GM12865 (cell line): ENCODE measurements around the gene ABCA7.

Source experiments
- DNase-seq: peaks from one replicate; pipeline ENCODE4 v3.0.0; 2010; ENCODE audit warnings: low read depth
- H3K4me3 ChIP-seq: 2 replicates; pipeline ENCODE4 v1.5.1; 2011; ENCODE audit warnings: mild to moderate bottlenecking, low read depth, low read length, control low read depth
- TF ChIP-seq, protein P1 (sequence below): IDR thresholded peaks from 2 replicates; pipeline ENCODE4 v1.5.1; 2011; ENCODE audit warnings: low read length, control low read depth, low read depth, inconsistent platforms; ENCODE audit not compliant: insufficient read depth; ENCODE audit errors: missing control alignments

The ABCA7 gene

DNA sequence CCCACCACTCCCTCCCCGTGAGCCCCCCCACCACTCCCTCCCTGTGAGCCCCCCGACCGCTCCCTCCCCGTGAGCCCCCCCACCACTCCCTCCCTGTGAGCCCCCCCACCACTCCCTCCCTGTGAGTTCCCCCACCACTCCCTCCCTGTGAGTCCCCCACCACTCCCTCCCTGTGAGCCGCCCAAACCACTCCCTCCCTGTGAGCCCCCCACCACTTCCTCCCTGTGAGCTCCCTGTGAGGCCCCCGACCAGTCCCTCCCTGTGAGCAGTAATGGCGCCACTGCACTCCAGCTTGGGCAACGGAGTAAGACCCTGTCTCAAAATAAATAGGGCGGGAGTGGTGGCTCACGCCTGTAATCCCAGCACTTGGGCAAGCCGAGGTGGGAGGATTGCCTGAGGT is 9.9 kb downstream of the ABCA7 start:
- DNase-seq = no peak
- no peak overlapping the region for H3K4me3 ChIP-seq
- TF ChIP-seq, protein P1, sequence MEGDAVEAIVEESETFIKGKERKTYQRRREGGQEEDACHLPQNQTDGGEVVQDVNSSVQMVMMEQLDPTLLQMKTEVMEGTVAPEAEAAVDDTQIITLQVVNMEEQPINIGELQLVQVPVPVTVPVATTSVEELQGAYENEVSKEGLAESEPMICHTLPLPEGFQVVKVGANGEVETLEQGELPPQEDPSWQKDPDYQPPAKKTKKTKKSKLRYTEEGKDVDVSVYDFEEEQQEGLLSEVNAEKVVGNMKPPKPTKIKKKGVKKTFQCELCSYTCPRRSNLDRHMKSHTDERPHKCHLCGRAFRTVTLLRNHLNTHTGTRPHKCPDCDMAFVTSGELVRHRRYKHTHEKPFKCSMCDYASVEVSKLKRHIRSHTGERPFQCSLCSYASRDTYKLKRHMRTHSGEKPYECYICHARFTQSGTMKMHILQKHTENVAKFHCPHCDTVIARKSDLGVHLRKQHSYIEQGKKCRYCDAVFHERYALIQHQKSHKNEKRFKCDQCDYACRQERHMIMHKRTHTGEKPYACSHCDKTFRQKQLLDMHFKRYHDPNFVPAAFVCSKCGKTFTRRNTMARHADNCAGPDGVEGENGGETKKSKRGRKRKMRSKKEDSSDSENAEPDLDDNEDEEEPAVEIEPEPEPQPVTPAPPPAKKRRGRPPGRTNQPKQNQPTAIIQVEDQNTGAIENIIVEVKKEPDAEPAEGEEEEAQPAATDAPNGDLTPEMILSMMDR = no peak

DNA sequence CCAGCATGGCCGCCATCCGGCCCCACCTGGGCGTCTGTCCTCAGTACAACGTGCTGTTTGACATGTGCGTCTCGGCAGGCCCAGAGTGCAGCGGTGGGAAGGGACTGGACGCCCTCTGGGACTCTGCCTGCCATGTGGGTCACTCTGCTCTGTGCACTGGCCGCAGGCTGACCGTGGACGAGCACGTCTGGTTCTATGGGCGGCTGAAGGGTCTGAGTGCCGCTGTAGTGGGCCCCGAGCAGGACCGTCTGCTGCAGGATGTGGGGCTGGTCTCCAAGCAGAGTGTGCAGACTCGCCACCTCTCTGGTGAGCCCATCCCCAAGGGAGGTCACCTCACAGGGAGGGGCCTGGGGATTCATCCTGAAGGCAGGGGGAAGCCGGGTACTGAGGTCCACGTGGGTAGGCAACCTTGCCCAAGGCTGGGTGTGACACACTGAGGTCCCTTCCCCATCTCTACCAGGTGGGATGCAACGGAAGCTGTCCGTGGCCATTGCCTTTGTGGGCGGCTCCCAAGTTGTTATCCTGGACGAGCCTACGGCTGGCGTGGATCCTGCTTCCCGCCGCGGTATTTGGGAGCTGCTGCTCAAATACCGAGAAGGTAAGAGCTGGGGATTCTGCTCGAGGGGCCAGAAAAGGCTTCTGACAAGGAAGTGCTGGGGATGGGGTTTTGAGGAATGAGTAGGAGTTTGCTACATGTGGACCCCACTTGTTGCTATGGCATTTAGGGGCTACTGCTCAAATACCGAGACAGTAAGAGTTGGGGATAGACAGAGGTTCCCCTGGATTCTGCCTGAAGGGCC is 11.3 kb downstream of the ABCA7 start:
- no peak overlapping the region for H3K4me3 ChIP-seq
- DNase-seq = no peak
- TF ChIP-seq, protein P1 = no peak

DNA sequence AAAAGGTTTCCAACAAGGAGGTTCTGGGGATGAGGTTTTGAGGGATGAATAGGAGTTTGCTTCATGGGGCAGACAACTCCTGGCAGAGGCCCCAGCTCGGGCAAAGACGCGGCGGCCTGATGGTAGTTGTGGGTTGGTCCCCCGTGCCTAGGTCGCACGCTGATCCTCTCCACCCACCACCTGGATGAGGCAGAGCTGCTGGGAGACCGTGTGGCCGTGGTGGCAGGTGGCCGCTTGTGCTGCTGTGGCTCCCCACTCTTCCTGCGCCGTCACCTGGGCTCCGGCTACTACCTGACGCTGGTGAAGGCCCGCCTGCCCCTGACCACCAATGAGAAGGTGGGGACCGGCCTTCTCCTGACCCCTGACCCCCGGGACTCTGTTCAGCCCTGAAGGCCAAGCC is 11.9 kb downstream of the ABCA7 start:
- no peak overlapping the region for H3K4me3 ChIP-seq
- no peak for DNase-seq
- TF ChIP-seq, protein P1 = no peak

DNA sequence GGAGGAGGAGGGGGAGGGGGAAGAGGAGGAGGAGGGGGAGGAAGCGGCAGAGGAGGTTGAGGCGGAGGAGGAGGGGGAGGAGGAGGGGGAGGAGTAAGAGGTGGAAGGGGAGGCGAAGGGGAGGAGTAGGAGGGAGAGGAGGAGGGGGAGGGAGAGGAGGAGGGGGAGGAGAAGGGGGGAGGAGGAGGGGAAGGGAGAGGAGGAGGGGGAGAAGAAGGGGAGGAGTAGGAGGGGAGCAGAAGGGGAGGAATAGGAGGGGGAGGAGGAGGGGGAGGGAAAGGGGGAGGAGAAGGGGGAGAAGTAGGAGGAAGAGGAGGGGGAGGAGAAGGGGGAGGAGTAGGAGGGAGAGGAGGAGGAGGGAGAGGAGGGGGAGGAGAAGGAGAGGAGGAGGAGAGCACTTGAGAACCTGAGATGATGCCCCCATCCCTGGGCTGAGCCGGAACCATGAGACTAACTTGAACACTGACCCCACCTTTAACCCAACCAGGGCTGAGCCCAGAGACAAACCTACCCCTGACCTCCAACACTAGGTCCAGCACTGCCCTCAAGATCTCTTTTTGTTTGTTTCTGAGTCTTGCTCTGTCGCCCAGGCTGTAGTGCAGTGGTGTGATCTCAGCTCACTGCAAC is 12.6 kb downstream of the ABCA7 start:
- TF ChIP-seq, protein P1 = no peak
- DNase-seq = no peak
- H3K4me3 ChIP-seq = no peak overlapping the region

DNA sequence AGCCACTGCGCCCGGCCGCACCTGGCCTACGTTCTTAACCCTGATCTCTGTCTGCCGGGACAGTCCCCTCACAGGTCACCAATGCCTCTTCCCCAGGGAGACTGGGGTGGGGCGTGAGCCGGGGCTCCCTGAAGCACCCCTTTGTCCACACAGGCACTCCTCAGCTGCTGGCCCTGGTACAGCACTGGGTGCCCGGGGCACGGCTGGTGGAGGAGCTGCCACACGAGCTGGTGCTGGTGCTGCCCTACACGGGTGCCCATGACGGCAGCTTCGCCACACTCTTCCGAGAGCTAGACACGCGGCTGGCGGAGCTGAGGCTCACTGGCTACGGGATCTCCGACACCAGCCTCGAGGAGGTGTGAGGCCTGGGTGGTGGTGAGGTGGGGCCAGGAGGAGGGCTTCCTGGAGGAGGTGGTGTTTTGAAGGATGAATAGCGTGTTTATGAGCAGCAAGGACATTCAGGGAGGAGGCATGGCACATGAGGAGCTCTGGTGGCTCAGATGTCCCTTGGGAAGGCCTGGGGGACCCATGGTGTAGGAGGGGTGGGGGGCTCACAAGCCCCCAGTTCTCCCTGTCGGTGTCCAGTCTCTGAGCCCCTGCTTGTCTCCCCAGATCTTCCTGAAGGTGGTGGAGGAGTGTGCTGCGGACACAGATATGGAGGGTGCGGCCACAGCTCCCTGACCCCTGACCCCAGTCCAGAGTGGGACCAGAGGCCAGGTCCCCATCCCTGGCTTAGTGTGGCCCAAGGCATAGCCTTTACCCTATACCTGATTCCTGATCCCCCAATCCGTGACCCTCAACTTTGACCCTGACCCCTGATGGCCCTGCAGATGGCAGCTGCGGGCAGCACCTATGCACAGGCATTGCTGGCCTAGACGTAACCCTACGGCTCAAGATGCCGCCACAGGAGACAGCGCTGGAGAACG is 13.5 kb downstream of the ABCA7 start:
- H3K4me3 ChIP-seq = no peak overlapping the region
- DNase-seq = no peak
- TF ChIP-seq, protein P1 = no peak

DNA sequence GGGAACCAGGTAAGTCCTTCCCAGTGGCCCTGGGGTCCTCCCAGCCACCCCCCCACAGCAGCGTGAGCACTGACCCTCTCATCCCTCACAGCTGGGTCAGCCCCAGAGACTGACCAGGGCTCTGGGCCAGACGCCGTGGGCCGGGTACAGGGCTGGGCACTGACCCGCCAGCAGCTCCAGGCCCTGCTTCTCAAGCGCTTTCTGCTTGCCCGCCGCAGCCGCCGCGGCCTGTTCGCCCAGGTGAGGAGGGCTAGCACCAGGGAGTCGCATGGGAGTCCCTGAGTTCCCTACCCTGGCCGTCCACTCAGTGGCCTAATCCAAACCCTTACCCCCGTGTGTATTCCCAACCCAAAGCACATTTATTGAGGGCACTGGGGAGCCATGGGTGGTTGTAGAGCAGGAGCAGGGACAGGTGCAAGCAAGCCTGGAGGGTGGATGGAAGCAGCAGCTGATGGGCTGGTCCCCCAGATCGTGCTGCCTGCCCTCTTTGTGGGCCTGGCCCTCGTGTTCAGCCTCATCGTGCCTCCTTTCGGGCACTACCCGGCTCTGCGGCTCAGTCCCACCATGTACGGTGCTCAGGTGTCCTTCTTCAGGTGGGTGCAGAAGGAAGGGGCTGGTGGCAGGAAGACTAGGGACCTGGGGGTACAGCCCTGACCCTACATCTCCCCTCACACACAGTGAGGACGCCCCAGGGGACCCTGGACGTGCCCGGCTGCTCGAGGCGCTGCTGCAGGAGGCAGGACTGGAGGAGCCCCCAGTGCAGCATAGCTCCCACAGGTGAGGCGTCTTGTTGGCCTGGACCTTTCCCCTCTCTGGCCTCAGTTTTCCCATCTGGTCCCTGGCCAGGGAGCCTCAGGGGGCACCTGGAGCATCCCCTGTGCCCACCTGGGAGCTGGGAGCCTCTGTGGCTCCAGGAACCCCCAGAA is 14.5 kb downstream of the ABCA7 start:
- no peak overlapping the region for H3K4me3 ChIP-seq
- no peak for DNase-seq
- TF ChIP-seq, protein P1 = no peak
